Endometrium (tissue), 2 donors: Measurements from ENCODE around the gene CAGE1.
"Not testable (repeated sequence)": the region's sequence is repeated elsewhere in the genome, so short reads cannot be mapped to it uniquely, and the experiment has no call there.

Source experiments
- FAIRE-seq: peaks from 2 replicates; lab custom pipeline; 2012; peaks lifted over from hg19 to GRCh38; lab: Jason Lieb, UNC
- donor health status: control.
- donor health status: control.

CAGE1 gene

GRCh38 chr6:7338031-7338430 is 51.5 kb downstream of the CAGE1 start:
- FAIRE-seq, result no peak

- no peak for FAIRE-seq
Observed at GRCh38 chr6:7335519-7335918, 54.0 kb downstream of the CAGE1 start.

GRCh38 chr6:7334685-7335084 is 54.9 kb downstream of the CAGE1 start:
- FAIRE-seq, result no peak

GRCh38 chr6:7332090-7332745 is 57.3 kb downstream of the CAGE1 start:
- FAIRE-seq, result no peak

GRCh38 chr6:7331452-7331851 is 58.1 kb downstream of the CAGE1 start:
- no peak for FAIRE-seq

GRCh38 chr6:7328243-7328642 is 61.3 kb downstream of the CAGE1 start:
- FAIRE-seq, result no peak

- no peak for FAIRE-seq
Observed at GRCh38 chr6:7325750-7326149, 63.8 kb downstream of the CAGE1 start.

GRCh38 chr6:7324520-7324919 is 65.0 kb downstream of the CAGE1 start:
- no peak for FAIRE-seq

GRCh38 chr6:7323074-7323473 is 66.5 kb downstream of the CAGE1 start:
- no peak for FAIRE-seq

- not testable (repeated sequence) for FAIRE-seq
Observed at GRCh38 chr6:7321866-7322265, 67.7 kb downstream of the CAGE1 start.

- FAIRE-seq, result not testable (repeated sequence)
Observed at GRCh38 chr6:7319406-7319805, 70.1 kb downstream of the CAGE1 start.

GRCh38 chr6:7317538-7317937 is 72.0 kb downstream of the CAGE1 start:
- FAIRE-seq, result no peak

- FAIRE-seq, result no peak
Observed at GRCh38 chr6:7316658-7317533, 72.6 kb downstream of the CAGE1 start.

GRCh38 chr6:7315948-7316365 is 73.6 kb downstream of the CAGE1 start:
- FAIRE-seq, result no peak

- FAIRE-seq, result not testable (repeated sequence)
Observed at GRCh38 chr6:7315087-7315947, 74.2 kb downstream of the CAGE1 start.

- FAIRE-seq, result no peak
Observed at GRCh38 chr6:7314414-7314813, 75.1 kb downstream of the CAGE1 start.

- no peak for FAIRE-seq
Observed at GRCh38 chr6:7313505-7314165, 75.9 kb downstream of the CAGE1 start.

- FAIRE-seq, result peak; percentile 92
Observed at GRCh38 chr6:7312616-7313504, 76.7 kb downstream of the CAGE1 start, which contains the start of gene SSR1. Gene SSR1, minus strand, starts transcription at chr6:7313199. Its CDS starts 79 bp downstream, at chr6:7313120.

- no peak for FAIRE-seq
Observed at GRCh38 chr6:7311917-7312615, 77.5 kb downstream of the CAGE1 start.

GRCh38 chr6:7311176-7311575 is 78.4 kb downstream of the CAGE1 start:
- FAIRE-seq, result no peak
